ENCODE measurements around the gene HIPK3.
A peak's percentile ranks its signal among the peaks of the same experiment; 100 is the strongest.
"Not testable (repeated sequence)": the region's sequence is repeated elsewhere in the genome, so short reads cannot be mapped to it uniquely, and the experiment has no call there.

HIPK3 gene

DNA sequence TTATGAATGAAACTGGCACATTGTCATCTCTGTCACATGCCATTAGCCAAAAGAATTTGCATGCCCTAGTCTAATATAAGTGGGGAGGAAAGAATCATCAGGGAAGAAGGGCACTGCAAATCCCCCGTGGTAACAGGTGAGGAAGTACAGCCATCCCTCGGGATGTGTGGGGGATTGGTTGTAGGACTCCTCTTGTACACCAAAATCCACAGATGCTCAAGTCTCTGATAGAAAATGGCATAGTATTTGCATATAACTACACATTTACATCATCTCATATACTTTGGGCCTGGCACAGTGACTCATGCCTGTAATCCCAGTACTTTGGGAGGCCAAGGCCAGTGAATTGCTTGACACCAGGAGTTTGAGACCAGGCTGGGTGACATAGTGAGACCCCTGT, 109.7 kb downstream of the HIPK3 start:
- DNase-seq = no peak

DNA sequence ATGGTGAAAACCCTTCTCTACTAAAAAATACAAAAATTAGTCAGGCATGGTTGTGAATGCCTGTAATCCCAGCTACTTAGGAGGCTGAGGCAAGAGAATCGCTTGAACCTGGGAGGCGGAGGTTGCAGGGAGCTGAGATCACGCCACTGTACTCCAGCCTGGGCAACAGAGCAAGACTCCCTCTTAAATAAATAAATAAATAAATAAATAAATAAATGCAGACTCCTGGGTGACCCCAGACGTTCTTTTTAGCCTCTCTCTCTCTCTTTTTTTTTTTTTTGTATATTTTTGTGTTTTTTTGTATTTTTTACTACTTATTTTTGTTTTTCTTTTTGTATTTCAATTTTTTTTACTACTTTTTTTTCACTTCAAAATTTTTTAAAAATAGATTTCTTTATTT, 111.3 kb downstream of the HIPK3 start:
- DNase-seq = not testable (repeated sequence)

DNA sequence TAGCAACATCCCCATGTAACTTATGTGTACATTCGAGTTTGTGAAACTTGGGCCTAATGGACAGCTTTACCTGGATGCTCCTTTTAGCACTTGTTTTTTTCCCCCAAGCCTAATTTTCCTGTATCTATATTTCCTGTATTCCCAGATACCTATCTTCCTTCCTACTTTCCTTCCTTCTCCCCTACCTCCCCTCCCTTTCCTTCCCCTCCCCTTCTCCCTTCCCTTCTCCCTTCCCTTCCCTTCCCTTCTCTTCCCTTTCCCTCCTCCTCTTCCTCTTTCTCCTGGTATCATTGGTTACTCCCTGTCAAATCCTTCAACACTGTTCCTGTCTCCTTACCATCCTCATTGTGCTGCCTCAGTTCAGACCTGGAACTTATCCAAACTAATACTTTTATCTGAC, 111.8 kb downstream of the HIPK3 start:
- DNase-seq = no peak

DNA sequence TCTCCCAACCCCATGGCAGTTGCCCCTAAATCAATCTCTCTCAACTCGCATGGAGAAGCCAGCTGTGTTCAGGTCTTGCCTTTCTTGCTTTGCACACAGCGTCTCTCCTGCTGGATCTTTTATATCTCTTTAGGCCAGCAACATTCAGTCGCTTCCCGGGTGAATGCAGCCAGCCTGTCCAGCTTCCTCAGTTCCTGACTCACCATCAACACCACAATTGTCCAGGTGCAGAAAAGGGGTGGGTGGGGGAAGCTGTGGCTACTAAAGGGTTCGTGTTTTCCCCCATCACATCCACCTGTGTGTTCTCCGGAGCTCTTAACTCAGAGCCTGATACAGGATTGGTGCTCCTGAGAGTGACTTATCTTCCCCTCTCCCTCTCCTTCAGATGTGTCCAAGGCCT, 116.5 kb downstream of the HIPK3 start:
- DNase-seq = no peak

DNA sequence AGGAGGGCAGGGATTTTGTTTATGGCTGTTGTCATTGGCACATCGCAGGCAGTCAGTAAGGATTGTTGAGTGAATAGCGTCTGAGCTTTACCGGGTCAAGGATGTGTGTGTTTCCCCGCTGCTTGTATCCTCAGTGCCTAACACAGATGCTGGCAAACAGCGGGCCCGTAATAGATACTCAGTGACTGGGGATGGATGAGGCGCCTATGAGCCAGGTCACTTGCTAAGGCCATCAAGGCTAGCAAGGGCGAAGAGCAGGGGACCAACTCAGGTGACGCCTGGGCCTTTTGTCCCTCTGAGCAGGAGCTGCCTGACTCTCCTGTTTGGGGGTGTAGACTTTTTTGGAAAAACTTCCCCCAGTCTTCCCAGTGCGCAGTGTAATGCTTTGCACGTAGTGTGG, 118.1 kb downstream of the HIPK3 start:
- DNase-seq = no peak

DNA sequence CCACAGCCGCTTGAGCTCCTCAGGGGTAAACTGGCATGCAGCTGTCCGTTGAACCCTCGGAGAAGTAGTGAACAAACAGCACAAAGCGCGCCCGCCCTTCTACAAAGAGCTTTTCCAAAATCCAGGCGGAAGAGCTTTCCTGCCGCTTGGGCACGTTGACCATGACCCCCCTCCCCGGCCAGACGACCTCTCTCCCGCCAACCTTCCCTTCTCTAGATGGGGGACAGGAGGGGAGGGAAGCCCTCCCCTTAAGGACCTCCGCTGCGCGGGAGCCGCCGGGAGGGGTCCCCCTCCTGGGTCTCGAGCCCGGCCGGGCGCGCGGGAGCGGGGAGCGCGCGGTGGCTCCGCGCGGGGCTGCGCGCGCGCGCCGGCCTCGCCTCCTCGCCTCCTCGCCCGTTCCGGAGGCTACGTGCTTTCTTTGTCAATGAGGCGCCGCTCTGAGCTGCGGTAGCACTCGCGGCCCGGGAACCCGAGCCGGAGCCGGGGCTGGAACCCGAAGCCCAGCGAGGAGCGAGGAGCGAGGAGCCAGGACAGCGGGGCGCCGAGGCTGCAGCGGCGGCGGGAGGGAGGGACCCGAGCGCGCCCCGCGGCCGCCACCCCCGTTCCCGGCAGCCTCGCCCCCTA, 118.6 kb downstream of the HIPK3 start, which contains the start of gene KIAA1549L:
Gene KIAA1549L, plus strand, starts transcription at position 421 of the 624 bp plus-strand sequence.
- DNase-seq = no peak

DNA sequence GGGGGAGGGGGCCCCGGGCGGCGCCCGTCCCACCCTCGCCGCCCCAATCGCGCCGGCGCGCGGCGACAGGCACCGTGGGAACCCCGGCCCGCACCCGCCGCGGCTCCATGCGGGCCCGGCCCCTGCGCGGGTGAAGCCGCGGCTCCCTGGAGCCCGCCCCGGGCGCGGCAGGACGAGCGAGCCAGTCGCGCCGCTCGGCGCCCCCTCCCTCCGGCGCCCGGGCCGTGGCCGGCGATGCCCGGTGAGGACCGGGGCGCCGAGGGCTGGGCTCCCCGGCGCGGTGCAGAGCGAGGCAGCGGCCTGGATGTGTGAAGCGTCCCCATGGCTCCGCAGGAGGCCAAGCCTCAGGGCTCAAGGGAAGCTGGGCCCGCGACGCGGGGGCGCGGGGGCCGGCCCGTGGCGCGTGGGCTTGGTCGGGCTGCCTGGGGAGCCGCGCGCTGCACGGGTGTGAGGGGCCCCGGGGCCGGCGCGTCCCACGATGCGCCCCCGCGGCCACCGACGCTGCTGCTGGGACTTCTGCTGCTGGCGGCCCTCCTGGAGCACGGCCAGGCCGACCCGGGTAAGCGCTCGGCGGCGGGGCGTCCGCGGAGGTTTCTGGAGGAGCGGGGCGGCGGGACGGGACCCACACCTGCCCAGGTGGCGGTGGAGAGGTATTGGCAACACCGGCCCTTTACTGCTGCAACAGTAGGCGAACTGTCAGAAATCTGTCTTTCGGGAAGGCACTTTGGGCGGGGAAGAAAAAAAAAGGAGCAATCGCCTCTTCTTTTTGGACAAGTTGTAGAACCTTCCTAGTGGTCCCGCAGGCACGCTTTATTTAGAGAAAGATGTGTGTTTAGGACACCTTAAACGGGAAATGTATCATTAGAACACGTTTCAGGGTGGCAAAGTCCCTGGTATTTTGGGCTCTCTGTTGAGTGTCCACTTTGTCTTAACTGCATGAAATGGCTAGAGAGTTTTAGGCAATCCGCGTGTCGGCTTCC, 119.4 kb downstream of the HIPK3 start:
- DNase-seq = no peak

DNA sequence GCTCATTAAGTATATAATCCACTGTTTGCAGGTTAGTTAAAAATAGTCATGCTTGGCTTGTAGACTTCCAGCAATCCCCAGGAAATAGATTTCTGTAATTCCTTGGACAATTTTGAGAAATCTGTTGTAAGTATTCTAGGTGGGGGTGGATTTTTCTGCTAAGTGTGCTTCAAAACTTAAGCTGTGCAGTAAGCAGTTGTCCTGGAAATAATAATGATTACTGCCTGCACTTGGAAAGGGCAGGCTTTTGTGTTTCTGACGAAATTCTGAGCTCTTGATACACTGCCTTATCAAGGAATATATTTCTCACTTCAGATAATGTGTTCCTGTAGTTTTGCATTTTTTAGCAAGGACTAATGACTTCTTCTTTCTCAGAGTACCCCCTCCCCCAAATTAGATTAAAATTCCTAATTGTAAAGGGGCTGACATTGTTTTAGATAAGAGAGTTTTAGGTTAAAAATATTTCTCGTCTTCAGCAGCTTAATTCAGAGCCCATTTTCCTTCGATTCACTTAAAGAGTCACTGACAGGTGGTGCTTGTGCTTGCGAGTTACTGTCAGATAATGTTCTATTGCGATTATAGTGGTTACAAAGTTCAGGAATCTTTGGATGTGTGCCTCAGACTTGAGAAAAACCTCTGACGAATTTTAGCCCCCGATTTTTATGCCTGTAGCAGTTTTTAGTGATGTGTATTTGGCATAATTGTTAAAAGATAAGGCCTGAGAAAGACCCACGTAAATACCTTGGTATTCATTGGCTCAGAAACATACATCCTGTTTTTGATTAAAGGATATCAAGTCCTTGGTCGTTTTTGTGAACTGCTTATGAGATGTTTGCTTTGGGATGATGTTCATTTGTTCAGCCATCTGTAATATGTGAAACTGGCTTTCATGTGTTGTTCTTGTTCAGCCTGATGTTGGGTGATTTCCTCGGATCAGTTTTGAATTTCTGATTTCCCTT, 120.5 kb downstream of the HIPK3 start:
- no peak for DNase-seq

DNA sequence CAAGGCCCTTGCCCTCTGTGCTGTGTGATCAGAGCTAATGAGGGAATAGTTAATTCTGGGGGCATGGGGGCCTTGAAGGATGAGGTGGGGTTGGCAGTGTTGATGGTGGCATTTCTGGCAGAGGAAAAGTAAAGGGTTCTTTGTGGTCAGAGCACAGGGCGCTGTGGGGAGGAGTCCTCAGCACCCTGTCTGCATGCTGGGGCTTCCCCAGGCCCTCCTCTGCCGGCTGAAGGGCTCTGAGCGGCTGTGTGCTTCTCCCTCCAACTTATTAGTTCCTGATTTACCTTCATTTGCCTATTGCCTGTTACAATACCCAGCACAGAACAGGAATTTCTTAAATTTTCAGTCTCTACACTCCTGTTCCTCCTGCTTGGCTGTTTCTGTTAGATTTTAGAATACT, 122.8 kb downstream of the HIPK3 start:
- DNase-seq = no peak

DNA sequence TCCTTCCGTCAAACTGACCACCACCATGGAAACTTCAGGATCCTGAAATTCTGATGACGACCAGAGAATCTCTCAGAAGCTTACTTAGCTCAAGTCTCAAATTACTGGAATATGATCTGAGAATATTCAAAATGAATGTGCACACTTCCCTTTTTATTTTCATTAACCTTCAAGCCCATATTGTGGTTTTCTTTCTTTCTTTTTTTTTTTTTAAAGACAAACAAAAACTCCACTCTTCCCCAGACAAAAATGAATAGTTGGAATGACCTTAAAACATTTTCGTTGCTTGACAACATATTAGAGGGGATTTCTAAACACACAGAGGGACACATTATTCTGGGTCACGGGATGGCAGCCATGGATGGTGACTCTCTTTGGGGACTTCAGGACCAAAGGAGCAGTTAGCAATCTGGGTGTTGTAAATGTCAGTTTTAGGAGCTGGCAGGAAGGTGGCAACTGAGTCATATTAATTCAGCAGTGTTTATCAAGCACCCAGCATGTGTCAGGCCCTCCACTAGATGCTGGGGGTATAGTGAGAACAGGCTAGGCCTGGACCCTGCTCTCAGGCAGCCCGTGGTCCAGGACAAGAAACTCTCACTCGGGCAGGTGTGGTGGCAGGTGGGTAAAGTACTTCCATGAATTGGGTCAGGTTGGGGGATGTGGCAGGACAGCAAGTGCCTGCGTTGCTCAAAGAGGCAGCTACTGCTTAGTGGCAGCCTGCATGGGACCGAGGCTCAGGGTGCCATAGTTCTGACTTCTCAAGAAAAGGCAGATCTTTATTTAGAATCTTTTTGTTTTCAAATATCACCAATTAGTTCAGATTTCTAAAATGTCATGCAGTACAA, 126.1 kb downstream of the HIPK3 start:
- DNase-seq = no peak

DNA sequence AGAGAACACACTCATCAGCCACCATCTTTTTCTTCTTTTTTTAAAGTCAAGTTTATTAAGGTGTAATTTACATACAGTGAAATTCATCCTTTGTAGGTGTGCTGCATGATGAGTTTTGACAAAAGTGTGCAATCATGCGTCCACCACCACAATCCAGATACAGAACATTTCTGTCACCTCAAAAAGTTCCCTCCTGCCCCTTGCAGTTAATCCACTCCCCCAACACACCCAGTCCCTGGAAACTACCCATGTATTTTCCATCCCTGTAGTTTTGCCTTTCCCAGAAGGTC, 126.7 kb downstream of the HIPK3 start:
- no peak for DNase-seq

DNA sequence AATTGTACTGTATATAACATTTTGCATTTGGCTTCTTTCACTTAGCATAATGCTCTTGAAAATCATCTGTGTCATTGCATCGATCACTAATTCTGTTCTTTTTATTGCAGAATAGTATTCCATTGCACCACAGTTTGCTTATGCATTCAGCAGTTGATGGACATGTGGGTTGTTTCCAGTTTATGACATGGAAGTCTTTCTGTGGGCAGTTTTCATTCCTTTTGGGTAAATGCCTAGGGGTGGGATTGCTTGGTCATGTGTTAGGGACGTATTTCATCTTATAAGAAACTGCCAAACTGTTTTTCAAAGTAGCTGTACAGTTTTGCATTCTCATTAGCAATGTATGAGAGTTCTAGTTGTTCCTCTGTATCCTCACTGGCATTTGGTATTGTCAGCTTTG, 127.0 kb downstream of the HIPK3 start:
- DNase-seq = no peak

DNA sequence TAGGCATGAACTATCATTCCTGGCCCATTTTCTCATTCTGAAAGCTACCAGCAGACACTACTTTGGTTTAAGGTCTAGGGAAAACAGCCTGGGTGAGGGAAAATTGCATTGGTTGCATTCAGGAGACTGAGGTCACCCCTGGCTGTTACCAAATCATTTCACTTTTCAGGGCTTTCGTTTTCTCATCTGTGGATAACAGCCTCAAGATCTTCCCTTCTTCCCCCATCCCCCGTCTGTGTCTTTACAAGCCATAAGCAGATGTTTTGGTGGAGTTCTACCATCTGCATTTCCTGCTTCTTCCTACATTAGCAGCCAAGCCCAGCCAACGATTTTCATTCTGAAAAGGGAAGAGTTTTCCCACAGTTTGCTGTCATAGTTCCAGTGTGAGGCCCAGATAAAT, 130.4 kb downstream of the HIPK3 start:
- DNase-seq = peak; percentile 78

DNA sequence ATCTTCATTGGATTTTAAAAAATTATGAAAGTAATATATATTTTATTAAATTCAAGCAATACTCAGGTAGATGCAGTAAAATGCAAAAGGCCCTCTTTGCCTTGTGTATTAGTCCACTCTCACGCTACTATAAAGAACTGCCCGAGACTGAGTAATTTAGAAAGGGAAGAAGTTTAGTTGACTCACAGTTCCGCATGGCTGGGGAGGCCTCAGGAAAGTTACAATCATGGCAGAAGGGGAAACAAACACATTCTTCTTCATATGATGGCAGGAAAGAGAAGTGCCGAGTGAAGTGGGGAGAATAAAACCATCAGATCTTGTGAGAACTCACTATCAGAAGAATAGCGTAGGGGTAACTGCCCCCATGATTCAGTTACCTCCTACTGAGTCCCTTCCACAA, 130.8 kb downstream of the HIPK3 start:
- peak; percentile 73 for DNase-seq

DNA sequence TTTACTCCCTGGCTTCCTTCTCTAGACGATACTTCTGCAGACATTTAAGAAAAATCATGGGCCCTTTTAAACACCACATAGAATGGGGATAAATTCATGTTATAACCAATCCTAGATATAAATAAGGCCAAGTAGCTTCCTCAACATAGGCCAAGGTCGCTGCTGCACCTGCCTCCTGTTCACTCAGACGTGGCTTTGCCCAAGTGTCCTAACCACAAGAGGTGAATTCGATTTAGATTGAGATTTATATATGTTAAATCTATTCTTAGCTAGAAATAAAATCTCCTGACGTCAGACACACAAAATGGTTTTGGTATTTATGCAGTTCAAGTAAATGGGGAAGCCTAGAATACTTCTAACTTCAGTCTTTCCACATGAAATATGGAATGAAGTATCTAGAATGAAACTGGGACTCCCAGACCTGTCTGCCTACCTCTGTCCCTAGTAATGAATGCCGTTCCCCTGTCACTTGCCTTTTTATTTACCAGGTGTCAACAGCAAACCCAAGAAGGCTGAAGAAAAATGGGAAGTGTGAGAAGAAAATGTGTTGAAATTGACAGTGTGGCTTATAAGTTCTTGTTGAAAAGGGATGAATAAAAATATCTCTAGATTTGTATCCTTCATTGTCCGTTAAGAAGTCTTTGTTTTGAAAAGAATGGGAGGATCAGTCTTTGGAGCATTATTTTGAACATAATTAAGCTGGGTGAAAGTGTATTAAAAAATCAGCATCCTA, 131.8 kb downstream of the HIPK3 start:
- DNase-seq = no peak

DNA sequence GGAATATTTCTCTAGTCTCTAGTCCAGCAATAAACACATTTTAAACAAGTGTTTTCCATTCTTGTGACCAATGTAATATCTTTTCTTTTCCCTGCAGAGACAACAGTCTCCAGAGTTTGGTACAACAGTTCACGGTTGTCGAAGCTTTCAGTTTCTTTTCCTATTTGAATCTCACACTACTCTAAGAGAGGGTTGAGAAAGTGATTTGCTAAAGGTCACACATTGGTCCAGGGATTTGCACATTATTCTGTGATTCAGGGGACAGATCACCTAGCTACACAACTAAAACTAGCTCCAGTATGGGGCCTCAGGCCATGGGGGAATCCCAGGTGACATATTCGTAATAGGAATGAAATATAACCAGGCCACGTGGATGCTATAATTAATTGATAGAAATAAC, 132.5 kb downstream of the HIPK3 start:
- peak; percentile 33 for DNase-seq

DNA sequence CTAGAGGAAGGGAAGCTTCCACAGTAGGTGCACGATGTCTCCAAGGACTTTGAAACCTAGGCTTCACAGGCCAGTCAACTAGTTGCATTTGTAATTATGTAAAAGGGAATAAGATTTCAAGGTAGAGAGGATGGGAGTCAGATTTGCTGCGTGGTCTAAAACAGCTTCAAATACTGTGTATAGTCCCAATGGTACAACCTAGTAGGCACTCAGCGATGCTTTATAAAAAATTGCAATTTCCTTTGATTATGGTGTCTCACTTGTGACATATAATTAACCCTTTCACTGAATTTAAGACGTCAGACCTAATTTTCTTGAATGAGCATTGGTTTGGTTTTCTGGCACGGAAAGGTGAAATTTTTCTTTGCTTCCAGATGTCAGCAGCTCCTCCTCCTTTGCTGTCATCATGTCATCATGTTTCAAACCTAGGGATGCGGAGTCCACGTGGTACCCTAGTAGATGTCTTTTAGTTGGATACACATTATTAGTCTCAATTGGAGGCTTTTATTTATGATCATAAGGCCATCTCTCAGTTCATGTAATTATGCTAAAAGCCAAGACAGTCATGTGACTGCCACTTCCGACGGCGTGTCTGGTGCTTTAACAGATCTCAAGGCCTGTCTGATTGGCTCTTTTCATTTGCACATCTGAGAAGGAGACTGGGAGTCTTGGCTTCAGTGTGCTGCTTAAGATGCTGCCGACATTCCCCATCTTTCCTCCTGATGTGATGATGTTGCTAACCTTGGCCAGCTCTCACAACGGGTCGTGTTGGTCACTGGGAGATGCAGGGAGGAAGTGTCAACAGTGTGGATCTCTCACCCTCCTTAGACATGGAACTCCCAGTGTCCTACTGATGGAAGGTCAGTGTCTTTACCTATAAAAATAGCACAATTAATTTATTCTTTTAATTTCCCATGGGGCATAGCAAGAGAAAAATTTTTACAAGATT, 134.0 kb downstream of the HIPK3 start:
- DNase-seq = no peak

DNA sequence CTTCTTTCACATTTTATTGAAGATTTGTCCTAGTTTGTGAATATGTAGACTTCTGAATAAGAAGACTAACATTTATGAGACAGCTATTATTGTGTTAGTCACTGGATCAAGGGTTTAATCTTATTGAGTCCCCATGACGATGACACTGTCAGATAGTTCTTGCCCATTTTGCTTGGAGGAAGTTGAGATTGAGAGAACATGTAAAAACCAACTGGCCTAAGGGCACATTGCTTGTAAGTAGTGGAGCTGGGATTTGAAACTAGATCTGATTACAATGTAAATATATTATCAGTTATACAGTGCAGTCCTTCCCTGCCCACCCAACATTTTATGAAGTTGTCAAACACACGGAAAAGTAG, 134.7 kb downstream of the HIPK3 start:
- no peak for DNase-seq

DNA sequence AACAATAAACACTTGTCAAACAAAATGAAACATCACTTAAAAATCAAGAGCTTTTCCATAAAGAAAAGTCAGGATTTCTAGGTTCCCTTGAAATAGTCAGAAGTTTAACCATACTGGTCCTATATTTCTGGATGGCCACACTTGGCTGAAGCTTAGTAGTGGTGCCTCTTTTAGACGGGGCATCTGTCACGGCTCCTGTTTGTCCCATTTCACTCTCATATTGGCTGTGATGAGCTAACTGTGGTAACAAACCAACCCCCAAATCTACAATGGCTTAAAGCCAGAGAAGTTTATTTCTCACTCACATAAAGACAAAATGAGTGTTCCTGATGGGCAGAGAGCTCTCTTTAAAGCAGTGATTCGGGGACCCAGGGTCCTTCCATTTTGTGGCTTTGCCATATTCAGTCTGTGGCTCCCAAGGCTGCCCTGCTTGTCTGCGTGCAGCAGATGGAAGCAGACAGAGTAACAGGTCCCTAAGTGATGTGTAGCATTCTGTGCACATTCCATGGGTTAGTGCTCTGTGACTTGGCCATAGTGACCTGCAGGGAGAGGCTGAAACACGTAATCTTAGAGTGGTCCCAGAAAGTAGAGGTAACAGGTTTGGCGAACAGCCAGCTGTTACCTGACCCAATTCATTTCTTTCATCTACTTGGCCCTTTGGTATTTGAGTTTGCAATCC, 137.4 kb downstream of the HIPK3 start:
- no peak for DNase-seq

DNA sequence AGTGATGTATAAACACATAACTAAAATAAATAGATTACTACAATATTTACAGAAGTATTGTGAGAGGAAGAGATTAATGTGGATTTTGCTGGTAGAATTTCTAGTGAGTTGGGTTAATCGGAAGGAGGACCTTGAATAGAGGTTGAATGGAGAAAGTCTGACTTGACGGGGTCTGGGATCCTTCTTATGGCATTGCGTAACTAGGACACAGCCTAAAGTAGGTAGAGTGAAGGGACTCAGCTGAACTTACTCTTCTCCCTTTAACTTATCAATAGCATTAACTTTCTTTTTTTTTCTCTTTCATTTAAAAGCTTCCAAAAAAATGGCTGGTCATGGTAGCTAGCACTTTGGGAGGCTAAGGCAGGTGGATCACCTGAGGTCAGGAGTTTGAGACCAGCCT, 139.2 kb downstream of the HIPK3 start:
- no peak for DNase-seq

Data from inflammatory macrophage treated with lipopolysaccharide for 4 hours (primary cell).